Activated naive CD4-positive, alpha-beta T cell treated with anti-CD3 and anti-CD28 coated beads, Interleukin-2, amount 50 U/mL, for 72 hours (primary cell): ENCODE measurements around the gene UCP2. TPM values are rescaled to one million over a fixed set of nuclear protein-coding genes. Genes with fewer than 3 reads are reported as not detected.

Experiments used
- ATAC-seq, 2 donors: fragments of 150-1000 bp; cut with Tn5 transposase; 2 replicates each; pipeline ENCODE4 v1.10.0; 2021; ENCODE audit warnings: mild to moderate bottlenecking in 2 of 2, moderate library complexity in 2 of 2
- DNase-seq, 2 donors: peaks; one replicate each; pipeline ENCODE4 v3.0.0; 2021 to 2022; ENCODE audit warnings: low spot score in 2 of 2
- H3K27ac Mint-ChIP-seq, 2 donors: one replicate each; pipeline ENCODE4 v1.8.0; 2022; ENCODE audit warnings: mild to moderate bottlenecking in 2 of 2, mixed read lengths in 2 of 2
- H3K36me3 Mint-ChIP-seq, 2 donors: one replicate each; pipeline ENCODE4 v1.8.0; 2022; ENCODE audit warnings: mixed read lengths in 2 of 2
- H3K9me3 Mint-ChIP-seq, 2 donors: one replicate each; pipeline ENCODE4 v1.8.0; 2022; ENCODE audit warnings: mixed read lengths in 2 of 2
- total RNA-seq, 2 donors: library from RNA; stranded (reverse); gene quantifications; one replicate each; pipeline ENCODE4 v1.2.3, GENCODE V29; 2022

Gene UCP2
- total RNA-seq, 2 donors from 2014 or later = 271 to 326 TPM

DNA sequence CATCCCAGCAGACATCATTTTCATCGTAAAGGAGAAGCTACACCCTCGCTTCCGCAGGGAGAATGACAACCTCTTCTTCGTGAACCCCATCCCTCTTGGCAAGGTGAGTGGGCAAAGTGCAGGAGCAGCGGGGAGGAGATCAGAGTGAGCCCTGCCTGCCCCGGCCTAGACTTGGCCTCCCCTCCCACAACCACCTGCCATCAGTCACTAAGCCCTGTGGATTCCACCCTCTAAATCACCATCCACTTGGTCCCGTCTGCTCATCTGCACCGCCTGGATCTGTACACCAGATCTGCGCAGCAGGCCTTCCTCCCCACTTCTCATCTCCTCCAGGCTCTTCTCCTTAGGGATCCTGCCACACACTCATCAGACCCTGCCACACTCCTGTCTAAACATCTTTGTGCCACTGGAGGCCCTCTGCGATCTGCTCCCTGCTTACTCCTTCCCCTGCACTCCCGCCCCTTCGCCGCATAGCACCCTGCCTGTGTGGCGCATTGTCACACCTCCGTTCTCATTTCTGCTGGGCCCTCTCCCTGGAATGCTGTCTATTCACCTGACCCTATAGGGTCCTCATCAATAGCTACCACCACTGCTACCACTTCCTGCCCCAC, 14.2 kb downstream of the UCP2 start:
- H3K36me3 Mint-ChIP-seq = no peaks in the 10 kb centered on the region
- ATAC-seq = peak in 1 of 2 donors; percentile 5
- no peak for DNase-seq
- H3K27ac Mint-ChIP-seq = peak overlapping the region; percentile 5 to 60
- no peaks in the 10 kb centered on the region for H3K9me3 Mint-ChIP-seq

DNA sequence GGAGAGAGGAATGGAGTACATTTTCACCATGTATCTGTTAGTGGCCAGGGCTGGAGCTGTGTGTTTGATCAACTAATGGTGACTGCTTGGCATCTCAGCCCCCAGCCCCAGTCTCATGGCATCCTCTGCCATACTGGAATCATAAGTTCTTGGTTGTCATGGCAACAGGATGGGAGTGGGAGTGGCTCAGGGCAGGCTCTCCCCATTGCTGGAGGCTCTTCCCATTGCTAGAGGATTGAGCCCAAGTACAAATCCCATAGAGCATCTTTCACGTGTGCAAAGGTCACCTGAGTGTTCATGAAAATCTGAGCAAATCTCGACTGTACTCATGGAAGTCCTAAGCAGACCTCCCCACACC, 16.9 kb downstream of the UCP2 start:
- no peak overlapping the region for H3K27ac Mint-ChIP-seq

DNA sequence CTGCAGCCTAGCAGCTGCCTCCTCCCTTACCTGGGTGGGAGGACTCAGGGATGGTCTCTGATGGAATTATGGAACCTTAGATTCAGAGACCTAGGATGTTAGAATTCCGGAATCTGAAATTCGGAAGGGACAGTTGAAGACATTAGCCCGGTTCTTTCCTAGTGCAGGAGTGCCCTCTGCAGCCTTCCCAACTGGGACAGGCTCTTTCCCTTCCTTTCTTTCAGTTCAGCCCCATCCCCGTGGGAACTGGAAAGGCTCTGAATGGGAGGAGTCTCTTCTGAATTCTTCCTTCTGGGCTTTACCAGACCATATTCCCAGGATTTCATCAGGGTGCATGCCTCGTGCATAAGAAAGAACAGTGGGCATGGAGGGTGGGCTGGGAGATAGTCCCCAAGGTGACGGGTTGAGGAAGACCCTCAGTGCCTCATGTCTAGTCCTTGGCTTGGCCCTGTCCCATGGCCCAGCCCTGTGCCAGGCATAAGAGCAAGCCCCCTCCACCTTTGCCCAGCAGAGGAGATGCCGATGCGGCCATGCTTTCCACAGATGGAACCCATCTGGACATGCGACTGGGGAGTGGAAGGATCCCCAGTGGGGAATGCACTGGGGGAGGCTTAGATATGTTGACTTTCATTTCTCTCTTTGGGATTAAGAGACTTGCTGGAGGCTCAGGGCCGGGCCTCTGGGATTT, 17.4 kb downstream of the UCP2 start:
- peak overlapping the region in 1 of 2 donors; percentile 55 for H3K27ac Mint-ChIP-seq

More for the DNA sequence above, 16.9 kb downstream of the UCP2 start:
- no peak for ATAC-seq
- peak in 1 of 2 donors; percentile 28 for DNase-seq
- Mint-ChIP-seq H3K9me3 (no peaks in the 10 kb centered on the region), H3K36me3 (no peaks in the 10 kb centered on the region)

DNA sequence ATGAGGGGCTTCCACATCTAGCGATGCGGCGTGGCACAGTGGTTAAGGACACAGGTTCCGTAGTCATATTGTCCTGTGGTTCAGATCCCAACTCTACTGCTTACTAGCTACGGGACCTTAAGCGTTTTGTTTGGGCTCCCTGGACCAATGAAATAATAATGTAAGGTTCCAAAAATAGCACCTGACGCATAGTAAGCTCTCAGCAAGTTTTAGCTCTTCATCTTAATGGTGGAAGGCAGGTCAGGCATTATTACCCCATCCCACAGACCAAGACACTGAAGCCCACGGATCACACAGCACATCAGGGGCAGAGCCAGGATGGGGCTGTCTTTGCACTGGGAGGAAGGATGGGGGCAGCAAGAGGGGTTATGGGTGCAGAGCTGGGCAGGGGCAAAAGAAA, 18.8 kb downstream of the UCP2 start:
- Mint-ChIP-seq H3K27ac (peak overlapping the region; percentile 61 to 83), H3K9me3 (no peaks in the 10 kb centered on the region), H3K36me3 (no peaks in the 10 kb centered on the region)
- ATAC-seq (peak in 1 of 2 donors; percentile 3), DNase-seq (no peak)

More for the DNA sequence above, 17.4 kb downstream of the UCP2 start:
- Mint-ChIP-seq H3K36me3 (no peaks in the 10 kb centered on the region), H3K9me3 (no peaks in the 10 kb centered on the region)
- no peak for ATAC-seq
- DNase-seq = no peak

DNA sequence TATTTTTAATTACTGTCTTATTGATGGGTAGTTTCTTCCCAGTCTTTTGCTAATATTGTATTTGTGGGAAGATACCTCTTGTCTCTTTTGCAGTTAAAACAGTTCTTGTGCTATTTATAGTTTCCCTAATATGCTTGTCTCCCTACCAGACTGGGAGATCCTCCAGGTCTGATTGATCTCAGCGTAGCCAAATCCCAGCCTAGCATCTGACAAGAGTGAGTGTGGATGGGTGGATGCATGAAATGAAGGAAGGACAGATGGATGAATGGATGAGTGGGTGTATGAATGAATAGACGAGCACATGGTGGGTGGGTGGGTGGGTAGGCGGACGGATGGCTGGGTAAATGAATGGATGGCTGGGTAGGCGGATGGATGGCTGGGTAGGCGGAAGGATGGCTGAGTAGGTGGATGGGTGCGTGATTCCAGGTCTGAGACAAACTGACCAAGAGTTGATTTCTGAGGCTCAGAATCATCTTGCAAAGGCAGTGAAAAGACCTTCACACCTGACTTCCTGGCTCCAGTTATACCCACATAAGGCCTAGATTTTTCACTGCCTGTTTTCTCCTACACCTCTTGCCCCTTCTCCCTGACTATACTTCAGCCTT, 20.4 kb downstream of the UCP2 start:
- no peaks in the 10 kb centered on the region for H3K36me3 Mint-ChIP-seq
- no peaks in the 10 kb centered on the region for H3K9me3 Mint-ChIP-seq
- no peak overlapping the region for H3K27ac Mint-ChIP-seq
- ATAC-seq (no peak), DNase-seq (no peak)

DNA sequence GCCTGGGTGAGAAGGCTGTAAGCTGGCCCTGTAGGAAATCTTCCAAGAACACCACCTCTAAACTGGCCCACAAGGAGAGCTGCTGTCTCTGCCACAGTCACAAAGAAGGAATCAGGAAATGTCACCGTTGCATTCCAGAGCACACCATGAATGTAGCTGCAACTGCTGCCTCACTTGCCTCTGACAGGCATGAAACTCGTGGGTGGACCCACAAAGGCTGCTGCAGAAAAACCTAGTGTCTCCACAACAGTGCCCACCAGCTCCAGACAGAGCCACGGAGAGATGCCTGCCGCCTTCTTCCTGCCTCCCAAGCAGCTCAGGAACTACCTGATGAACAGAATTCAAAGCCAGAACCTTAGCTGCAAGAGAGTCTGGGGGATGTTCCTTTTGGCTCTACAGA, 21.3 kb downstream of the UCP2 start:
- no peak overlapping the region for H3K27ac Mint-ChIP-seq
- ATAC-seq = no peak
- no peaks in the 10 kb centered on the region for H3K9me3 Mint-ChIP-seq
- no peaks in the 10 kb centered on the region for H3K36me3 Mint-ChIP-seq
- no peak for DNase-seq

DNA sequence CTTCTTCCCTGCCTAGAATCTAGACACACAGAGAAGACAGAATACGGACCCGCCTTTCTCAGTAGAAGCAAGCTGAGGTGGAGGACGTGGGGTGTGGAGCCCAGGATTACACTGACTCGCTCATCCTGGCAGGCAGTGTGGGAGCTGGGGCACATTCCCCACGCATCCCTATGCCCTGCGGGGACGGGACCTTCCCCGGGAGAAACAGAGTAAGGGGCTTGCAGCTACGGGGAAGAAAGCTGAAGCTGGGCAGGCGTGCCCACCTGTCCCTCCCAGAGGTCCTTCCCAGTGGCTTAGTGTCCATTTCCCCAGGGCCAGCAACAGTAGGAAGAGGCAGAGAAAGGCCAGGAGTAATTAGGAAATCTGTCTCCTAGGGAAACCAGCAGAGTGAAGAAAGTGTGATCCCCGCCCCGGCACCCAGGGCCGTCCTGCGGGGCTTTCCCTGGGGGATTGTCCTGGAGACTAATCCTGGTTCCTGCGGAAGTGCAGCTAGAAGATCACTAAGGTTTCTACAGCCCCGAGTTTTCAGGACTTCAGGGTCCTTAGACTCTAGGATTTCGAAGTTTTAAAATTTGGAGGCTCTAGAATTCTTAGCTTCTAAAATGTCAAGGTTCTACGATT, 24.0 kb downstream of the UCP2 start:
- ATAC-seq (no peak), DNase-seq (no peak)
- Mint-ChIP-seq H3K36me3 (no peaks in the 10 kb centered on the region), H3K27ac (no peak overlapping the region), H3K9me3 (no peaks in the 10 kb centered on the region)

DNA sequence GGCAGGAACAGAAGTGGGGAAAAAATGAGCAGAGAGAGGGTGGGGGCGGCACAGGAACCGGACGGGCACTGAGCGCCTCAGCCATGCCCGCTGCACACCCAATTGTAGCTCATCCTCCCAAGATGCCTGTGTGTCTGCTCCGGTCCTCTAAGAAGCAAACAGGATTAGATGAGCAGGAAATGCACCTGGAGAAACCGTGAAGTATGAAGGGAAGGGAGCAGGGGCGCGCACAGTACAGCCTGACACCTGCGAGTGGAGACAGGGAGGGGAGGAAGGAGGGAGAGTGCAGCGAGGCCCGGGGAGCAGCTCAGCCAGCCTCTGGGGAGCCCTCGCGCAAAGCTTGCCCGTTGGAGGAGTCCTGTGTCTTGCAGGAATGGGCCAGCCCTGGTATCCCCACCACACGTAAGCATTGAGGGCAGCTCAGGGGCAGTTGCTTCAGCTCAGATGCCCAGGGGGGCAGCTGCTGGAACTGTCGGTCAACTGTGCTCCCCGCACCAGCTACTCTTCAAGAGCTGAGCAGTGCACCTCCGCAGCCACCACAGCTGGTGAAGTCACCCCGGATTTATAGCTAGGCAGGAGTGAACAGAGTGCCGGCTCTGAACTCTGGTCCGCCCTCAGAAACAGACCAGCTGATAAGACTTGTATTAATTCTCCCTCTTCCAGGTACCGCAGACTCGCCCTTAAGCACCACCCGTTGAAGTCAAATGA, 24.8 kb downstream of the UCP2 start:
- H3K27ac Mint-ChIP-seq = no peak overlapping the region
- H3K36me3 Mint-ChIP-seq = no peaks in the 10 kb centered on the region
- DNase-seq (peak in 1 of 2 donors; percentile 43), ATAC-seq (peak in 1 of 2 donors; percentile 46)
- H3K9me3 Mint-ChIP-seq = no peaks in the 10 kb centered on the region

DNA sequence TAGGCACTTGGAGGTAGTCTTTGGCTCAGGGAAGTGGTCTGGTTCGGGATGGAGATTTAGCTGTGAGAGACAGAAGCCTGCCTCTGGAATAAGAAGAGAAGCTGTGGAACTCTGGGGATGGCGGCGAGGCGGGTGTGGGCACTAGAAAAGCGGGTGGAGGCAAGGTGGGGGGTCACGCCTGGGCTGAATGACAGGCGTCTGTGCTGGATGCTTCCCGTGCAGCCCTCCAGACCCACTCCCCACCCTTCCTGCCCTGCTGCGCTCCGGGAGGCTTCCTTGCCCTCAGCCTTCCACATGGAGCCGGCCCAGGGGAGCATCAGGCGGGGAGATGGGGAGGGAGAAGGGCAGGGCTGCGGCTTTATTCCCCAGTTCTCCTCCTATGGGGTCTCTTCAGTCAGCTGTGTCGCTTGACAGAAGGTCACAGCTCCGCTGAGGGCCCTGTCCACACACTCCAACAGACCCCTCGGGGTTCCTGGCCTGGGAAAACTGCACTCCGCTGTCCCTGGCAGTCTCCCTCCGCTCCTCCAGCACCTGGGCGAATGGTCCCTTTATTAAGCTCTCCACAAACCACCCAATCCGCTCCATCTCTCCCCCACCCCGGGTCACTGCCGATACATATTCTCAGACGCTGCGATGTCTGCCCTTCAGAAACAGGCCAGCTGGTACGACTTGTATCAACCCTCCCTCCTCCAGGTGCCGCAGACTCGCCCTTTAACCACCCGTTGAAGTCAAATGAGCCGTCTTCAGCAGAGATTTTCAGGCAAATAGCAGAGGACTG, 25.6 kb downstream of the UCP2 start:
- ATAC-seq (no peak), DNase-seq (peak in 1 of 2 donors; percentile 46)
- Mint-ChIP-seq H3K27ac (no peak overlapping the region), H3K36me3 (no peaks in the 10 kb centered on the region), H3K9me3 (no peaks in the 10 kb centered on the region)

DNA sequence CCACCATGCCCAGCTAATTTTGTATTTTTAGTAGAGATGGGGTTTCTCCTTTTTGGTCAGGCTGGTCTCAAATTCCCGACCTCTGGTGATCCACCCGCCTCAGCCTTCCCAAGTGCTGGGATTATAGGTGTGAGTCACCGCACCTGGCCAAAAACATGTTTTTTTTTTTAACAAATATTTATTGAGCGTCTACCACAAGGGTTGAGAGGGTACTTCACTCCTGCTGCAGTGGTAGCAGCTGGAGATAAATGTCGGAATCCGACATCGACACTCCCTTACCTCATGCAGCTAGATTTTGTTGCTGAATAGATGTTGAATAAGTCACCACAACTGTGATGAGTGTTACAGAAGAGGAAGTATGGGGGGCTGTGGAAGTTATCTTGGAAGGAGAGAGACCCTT, 30.8 kb downstream of the UCP2 start:
- Mint-ChIP-seq H3K9me3 (no peaks in the 10 kb centered on the region), H3K27ac (no peak overlapping the region), H3K36me3 (no peaks in the 10 kb centered on the region)
- ATAC-seq (no peak), DNase-seq (no peak)

DNA sequence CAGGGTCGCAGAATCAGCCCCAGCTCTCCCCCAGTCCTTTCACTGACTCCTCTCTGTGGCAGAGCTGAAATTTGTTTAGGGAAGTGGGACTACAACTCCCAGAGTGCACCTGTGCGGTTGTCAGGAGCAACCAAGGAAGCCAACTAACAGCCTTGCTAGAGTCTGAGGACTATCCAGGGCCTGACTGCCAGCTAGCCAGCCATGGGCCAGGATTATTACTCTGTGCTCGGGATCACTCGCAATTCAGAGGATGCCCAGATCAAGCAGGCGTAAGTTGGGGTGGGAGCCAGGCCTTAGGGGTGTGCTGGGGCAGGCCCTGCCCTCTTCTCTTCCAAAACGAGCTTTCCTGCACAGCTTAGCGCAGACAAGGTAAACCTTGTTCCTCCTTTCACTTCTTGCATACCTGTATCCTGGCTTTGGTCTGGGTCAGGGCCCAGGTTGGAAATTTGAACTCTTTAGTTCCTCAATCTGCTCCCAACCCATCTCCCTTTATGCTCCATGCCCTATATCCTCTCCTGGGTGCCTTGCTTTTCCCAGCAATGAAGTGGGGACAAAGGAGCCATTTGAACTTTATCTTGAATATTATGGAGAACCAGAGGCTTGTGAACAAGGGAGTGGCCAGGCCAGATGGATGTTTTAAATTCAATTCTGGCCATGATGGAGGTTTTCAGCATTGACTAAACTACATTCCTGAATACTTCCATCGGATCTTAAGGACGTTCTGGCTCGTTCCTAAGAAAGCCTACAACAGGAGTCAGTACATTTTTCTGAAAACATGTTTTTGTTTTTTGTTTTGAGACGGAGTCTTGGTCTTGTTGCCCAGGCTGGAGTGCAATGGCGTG, 31.6 kb downstream of the UCP2 start, which contains the start of gene DNAJB13:
TSS of gene DNAJB13 (plus strand) at position 158 of the 842 bp plus-strand sequence. CDS start at position 202, 44 bp downstream.
- H3K9me3 Mint-ChIP-seq = no peaks in the 10 kb centered on the region

DNA sequence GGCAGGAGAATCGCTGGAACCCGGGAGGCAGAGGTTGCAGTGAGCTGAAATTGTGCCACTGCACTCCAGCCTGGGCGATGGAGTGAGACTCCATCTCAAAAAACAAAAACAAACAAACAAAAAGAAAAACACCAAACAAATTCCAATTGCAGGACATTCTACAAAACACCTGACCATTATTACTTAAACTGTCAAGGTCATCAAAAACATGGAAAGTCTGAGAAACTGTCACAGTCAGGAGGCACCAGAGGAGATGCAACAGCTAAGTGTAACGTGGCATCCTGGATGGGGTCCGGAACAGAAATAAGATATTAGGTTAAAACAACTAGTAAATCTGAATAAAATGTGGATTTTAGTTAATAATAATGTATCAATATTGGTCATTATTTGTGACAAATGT, 32.7 kb downstream of the UCP2 start:
- no peaks in the 10 kb centered on the region for H3K9me3 Mint-ChIP-seq
- ATAC-seq = no peak
- DNase-seq = no peak
- H3K27ac Mint-ChIP-seq = no peak overlapping the region
- H3K36me3 Mint-ChIP-seq = no peaks in the 10 kb centered on the region

More for the DNA sequence above, 31.6 kb downstream of the UCP2 start, which contains the start of gene DNAJB13:
- DNase-seq (no peak), ATAC-seq (peak in 1 of 2 donors; percentile 79)
- H3K27ac Mint-ChIP-seq = no peak within 1 kb of the TSS
- no peaks in the 10 kb centered on the region for H3K36me3 Mint-ChIP-seq

DNA sequence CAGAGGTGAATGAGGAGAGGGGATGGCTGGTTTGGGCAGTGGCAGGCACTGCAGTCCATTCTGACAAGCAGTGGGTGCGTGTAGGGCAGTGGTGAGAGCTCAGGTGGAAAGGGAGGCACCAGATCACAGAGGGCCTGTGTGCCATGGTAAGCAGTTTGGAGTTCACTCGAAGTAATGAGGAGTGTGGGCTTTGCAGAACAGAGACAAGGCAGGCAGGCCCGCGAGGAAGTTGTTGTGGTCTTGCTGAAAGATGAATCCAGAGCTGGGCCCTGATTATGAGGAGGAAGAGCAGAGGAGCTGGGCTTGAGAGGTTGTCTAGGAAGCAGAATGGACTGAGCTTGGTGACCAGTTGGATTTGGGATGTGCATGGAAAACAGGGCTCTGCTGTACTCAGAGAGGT, 33.4 kb downstream of the UCP2 start:
- no peaks in the 10 kb centered on the region for H3K9me3 Mint-ChIP-seq
- peak overlapping the region in 1 of 2 donors; percentile 19 for H3K27ac Mint-ChIP-seq
- no peak for DNase-seq
- no peak for ATAC-seq
- H3K36me3 Mint-ChIP-seq = no peaks in the 10 kb centered on the region

DNA sequence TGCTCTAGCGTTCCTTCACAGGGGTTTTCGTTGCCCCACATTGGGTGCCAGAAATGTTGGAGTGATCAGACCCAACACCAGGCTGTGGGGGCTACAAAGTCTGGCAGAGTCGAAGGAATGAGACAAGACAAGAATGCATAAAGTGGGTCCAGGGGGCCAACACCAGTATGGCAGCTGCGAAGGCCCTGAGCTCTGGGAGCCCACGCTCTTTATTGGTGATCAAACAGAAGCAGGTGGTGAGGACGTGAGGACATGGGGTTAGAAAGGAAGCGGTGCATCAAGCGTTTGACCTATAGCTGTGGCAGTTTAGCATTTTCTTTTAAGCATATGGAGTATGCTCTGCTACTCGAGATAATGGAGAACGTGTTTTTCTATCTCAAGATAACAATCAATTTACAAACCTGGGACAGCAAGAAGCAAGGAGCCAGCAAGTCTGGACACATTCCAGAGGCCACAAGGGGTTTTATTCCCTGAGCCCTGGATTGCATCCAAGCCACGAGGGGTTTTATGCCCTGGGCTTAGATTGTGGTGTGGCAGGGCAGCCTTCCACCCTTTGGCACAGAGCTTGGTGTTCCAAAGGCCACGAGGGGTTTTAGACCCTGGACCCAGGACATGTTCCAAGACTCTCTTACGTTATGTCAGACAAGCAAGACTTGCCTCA, 35.7 kb downstream of the UCP2 start:
- H3K27ac Mint-ChIP-seq = no peak overlapping the region
- ATAC-seq (no peak), DNase-seq (no peak)
- peaks cover 0 to 1% of the 10 kb centered on the region in 2 donors for H3K36me3 Mint-ChIP-seq
- H3K9me3 Mint-ChIP-seq = no peaks in the 10 kb centered on the region

DNA sequence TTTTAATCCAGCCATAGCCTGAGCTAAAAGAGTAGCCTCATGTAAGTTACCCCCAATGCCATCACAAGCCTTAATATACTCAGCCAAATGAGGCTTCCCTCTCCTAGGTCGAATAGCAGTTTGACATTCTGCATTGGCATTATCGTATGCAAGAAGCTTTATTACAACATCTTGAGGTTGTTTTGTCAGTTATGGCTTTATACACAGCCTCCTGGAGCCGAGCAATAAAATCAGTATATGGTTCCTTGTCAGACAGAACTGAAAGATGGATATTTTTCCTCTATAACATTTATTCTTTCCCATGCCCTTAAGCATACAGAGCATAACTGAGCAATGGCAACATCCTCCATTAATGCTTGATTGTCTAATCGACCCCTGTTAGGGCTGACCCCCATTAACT, 37.2 kb downstream of the UCP2 start:
- no peaks in the 10 kb centered on the region for H3K9me3 Mint-ChIP-seq

More for the DNA sequence above, 37.2 kb downstream of the UCP2 start:
- Mint-ChIP-seq H3K36me3 (peaks cover 0 to 10% of the 10 kb centered on the region in 2 donors), H3K27ac (no peak overlapping the region)
- ATAC-seq = no peak
- DNase-seq = no peak
